GM21723 (cell line): ENCODE results near the gene NOTCH4.
A peak's percentile ranks its signal among the peaks of the same experiment; 100 is the strongest.
"Not testable (repeated sequence)": the region's sequence is repeated elsewhere in the genome, so short reads cannot be mapped to it uniquely, and the experiment has no call there.

Experiments used
- ATAC-seq: cut with Tn5 transposase; IDR thresholded peaks from one replicate; pipeline ENCODE4 v1.9.1; 2021; ENCODE audit warnings: mild to moderate bottlenecking, moderate library complexity; ENCODE audit not compliant: unreplicated experiment

Gene NOTCH4

DNA sequence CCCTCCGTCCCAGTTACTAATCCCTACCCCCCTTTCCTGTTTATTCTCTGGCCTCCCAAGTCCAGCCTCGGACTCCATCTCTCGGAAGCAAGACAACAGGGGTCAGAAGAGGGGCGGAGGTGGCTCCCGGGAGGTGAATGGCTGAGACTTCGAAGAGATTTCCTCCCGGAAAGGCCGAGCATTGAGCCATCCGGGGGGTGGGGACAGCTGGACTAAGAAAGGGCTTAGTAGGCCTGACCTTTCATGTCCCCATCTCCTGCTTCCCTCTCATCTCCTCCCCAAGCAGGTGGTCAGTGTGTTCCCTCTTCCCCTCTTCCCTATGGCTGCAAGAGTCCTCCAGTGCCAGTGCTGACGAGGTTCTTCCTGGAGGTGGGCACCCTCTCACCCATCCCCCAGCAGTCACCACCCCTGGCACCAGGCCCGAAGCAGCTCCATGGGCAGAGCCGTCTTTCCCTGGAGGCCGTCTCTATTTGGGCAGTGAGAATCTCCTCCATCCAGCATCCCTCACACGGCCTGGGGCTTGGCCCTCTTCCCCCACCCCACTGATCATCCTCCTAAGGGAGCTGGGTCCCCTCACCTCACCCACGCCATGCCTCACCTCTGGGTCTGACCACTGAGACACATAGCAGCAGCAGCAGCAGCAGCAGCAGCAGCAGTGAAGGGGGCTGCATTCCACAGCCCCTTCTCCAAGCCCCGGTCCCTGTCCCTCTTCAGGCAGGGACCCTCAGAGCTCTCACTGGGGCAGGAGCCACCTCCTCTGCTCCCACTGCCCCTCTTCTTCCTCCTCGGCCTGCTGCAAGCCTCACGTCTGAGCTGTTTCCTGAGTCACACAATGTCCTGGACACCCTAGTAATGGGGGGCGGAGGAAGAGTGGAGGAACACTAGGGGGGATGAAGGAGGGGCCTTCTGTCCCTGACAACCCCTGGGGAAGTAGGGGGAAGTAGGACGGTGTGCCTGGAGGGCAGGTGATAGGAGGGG lies at the start of gene NOTCH4:
Gene NOTCH4, minus strand, starts transcription at position 810 of the 978 bp plus-strand sequence. Its CDS starts 139 bp downstream, at position 671.
- no peak for ATAC-seq

DNA sequence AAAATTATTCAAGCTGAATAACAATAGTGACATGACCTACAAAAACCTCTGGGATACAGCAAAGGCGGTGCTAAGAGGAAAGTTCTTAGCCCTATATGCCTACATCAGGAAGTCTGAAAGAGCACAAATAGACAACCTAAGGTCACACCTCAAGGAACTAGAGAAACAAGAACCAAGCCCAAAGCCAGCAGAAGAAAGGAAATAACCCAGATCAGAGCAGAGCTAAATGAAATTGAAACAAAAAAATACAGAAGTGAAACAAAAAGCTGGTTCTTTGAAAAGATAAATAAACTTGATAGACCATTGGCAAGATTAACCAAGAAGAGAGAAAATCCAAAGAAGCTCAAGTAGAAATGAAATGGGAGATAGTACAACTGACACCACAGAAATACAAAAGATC lies 47.6 kb upstream of the NOTCH4 start:
- ATAC-seq: no peak

DNA sequence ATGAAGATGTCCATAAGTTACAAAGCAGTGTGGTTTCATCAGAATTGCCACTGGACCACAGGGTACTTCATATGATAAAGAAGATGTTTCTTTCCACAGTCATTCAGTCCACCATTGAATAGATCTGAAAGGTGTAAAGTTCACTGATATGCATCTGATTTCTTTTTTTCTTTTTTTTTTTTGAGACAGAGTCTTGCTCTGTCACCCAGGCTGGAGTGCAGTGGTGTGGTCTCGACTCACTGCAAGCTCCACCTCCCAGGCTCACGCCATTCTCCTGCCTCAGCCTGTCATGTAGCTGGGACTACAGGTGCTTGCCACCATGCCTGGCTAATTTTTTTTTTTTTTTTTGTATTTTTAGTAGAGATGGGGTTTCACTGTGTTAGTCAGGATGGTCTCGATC lies 44.6 kb upstream of the NOTCH4 start:
- ATAC-seq: not testable (repeated sequence)

DNA sequence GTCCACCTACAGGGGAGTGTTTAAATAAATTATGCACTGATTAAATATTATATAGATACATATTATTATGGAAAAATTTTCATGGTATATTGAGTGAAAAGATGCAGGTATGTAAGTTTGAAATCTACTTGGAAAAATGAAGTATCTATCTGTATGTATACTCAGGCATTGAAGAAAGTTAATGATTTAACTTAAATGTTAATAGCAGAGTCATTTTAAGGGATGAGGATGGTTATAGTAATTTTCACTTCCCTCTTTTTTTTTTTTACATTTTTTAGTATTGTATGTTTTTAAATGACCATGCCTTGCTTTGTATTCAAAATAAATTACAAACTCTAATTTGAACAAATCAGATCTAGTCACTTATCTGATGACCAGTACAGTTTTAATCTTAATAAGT lies 43.2 kb upstream of the NOTCH4 start:
- no peak for ATAC-seq

DNA sequence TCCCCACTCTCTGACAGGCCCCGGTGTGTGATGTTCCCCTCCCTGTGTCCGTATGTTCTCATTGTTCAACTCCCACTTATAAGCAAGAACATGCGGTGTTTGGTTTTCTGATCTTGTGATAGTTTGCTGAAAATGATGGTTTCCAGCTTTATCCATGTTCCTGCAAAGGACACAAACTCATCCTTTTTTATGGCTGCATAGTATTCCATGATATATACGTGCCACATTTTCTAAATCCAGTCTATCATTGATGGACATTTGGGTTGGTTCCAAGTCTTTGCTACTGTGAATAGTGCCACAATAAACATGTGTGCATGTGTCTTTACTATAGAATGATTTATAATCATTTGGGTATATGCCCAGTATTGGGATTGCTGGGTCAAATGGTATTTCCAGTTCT lies 33.4 kb upstream of the NOTCH4 start:
- not testable (repeated sequence) for ATAC-seq

DNA sequence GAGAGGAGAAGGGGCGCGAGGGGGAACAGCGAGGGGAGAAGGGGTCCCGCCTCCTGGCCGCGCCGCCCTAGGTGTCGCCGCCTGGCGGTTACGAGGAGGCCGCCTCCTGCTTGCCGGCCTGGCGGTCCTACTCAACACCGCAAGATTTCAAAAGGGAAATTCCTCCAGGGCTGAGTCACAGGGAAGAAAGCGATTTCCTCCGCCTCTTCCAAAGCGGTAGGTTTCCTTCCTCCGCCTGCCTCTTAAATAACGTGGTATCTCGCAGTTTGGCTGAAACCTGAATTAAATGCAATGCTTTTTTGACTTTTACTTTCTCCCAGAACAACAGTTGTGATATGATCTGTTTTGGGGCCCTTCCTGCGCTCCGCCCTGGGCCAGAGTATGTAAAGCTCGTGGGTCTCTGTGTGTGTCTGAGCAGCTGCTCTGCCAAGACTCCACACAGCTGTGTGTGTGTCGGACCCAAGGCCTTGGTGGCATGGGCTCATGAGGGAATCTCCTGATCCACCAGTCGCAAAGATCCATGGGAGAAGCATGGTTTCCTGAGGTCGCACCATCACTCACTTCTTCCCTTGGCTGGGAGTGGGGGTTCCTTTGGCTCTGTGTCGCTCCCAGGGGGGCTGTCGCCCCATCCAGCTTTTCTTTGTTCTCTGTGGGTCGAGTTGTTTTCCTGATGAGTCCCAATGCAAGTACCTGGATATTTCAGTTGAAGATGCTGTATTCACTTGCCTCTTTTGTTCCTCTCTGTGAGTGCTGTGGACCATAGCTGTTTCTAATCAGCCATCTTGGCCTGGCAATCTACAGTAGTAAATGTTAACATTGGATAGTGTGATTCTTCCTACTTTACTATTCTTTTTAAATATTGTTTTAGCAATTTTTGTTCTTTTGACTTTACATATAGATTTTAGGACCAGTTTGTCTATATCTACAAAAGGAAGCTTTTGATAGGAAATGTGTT lies 31.6 kb upstream of the NOTCH4 start:
- peak; percentile 44 for ATAC-seq

DNA sequence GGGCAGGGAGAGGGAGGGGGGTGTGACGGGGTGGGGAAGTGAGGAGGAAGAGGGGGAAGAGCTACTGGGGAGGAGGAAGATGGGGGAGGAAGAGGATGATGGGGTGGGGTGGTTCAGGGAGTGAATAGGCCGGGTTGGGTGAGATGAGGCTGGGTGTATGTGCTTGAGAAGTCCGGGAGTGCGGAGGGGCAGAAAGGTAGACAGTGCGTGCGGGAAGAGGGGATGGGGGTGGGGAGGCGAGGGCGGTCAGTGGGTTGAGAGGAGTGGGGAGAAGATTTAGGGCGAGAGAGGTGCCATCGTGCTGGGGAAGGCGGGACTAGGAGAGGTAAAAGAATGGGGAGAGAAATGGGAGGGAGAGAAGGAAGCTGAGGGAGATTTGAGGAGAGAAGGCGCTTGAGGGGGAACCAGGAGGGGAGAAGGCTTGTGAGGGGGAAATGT lies 30.9 kb upstream of the NOTCH4 start:
- no peak for ATAC-seq

DNA sequence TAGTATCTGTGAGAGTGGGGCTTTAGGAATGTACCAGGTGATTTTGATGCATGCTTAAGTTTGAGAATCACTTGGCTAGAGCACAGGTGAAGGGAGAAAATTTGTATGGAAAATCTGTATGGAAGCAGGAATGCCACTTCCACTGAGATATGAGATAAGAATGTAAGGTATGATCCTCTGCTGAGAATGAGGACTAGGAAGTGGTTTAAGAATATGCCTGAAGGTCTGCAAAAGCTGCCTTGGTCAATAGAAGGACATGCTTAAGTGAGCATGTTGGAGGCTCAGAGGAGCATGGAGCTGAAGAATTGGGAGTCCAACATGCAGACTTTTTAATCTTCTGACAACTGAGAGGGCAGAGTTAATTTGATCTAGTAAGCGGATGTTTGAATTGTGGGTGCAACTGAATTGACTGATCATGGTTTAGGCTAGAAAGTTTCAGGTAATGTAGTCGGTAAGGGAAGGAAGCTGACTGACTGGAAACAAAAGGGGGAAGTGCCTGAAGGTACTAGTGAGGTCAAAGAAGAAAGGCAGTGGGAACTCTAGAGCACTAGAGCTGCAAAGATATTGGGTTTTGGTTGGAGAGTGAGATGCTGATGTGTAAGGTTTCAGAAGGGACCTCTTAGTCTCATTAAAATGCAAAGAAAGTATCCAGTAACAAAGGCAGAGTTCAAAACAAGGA lies 28.6 kb upstream of the NOTCH4 start:
- ATAC-seq: no peak

DNA sequence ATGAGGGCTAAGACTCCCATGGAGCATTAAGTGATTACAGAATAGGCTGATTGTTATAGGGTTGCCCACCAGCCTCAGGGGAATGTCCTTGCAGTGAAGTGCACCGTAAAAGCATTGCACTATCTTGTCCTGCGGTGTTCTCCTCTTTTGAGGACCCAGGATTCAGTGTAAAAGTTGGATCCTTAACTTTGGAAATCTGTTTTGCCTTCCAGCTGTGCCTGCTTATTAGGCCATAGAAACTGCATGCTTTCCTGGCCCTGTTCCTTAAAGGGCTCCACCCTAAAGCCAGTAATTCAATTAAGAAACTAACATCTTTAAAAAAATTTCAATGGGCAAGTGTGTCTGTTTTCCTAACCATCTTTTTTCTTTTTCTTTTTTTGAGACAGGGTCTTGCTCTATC lies 25.4 kb upstream of the NOTCH4 start:
- no peak for ATAC-seq

DNA sequence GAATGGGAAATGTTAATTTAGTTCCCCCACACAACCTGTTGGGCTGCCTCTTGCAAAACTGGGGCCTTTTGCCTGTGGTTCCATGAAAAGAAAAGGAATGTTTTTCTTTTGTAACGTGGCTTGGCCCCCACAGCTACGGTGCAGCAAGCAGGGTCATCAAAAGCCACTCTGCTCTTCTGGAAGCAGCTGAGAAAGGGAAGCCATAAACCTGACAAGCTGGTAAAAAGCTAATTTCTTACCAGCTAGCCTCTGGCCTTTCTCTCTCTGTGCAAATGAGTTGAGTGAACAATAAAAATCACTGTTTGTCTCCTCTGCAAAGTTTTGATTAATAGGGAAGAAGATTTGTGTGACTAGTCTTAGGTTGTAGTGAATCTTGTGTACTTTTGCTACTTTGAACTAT lies 23.5 kb upstream of the NOTCH4 start:
- ATAC-seq: no peak

DNA sequence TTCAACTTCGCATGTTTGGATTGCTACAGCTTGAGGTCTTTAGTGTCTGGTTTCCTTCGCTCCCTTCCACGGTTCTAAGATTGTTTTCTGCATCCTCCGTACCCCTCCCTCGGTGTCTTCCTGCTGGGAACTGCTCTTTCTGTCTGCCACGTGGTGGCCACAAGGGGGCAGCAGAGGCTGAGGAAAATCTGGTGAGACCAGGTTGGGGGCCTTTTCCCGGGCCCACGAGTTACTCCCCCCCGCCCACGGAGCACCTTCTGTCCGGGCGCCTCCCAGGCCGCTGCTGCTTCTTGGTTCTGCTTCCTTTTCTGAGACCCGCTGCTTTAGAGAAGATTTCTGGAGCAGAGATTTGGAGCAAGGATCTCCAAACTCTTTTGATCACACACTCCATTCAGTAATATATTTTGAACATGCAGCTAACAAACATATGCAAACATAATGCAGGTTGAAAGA lies 21.1 kb upstream of the NOTCH4 start:
- no peak for ATAC-seq

DNA sequence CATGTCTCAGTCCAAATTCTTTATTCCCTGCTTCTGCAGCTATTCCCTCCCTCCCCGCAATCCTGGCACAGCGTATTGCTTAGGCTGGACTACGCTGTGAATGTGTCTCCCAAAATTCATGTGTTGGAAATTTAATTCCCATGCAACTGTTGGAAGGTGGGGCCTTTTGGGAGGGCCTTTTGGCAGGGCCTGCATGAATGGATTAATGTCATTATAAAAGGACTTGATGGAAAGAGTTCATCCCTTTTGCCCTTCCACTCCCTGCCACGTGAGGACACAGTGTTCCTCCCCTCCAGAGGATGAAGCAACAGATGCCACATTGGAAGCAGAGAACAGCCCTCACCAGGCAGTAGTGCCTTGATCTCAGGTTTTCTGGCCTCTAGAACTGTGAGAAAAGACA lies 20.4 kb upstream of the NOTCH4 start:
- ATAC-seq: no peak

DNA sequence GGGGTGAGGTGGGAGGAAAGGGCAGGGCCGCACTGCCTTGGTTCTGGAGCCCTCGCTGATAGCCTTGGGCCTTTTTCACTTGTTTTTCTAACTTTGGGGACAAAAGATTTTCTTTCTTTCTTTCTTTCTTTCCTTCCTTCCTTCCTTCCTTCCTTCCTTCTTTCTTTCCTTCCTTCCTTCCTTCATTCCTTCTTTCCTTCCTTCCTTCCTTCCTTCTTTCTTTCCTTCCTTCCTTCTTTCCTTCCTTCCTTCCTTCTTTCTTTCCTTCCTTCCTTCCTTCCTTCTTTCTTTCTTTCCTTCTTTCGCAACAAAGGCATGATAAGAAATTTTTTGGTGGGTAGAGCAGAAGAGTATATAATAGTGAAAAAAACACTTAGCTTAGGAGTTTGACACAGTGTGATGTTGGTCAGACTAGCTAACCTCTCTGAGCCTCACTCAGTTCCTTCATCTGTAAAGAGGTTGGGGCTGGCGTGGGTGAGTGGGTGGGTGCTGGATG lies 18.5 kb upstream of the NOTCH4 start:
- not testable (repeated sequence) for ATAC-seq

DNA sequence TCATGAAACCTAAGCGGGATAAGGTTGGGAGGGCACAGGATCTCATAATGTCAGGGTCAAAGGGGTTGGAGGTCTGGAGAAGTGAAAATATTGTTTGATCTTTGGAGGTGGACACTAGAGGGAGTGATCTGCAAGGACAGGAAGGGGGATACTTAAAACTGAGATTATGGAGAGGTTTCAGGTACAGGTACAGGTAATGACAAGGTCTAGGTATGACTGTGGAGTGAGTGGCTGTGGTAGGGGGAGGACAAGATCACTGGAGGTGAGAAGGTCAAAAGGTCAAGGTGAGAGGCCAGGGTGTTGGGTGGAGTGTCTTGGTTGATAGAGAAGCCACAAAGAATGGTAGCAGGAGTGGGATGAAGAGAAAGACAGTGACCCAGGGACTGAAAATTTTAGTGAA lies 16.8 kb upstream of the NOTCH4 start:
- ATAC-seq: no peak

DNA sequence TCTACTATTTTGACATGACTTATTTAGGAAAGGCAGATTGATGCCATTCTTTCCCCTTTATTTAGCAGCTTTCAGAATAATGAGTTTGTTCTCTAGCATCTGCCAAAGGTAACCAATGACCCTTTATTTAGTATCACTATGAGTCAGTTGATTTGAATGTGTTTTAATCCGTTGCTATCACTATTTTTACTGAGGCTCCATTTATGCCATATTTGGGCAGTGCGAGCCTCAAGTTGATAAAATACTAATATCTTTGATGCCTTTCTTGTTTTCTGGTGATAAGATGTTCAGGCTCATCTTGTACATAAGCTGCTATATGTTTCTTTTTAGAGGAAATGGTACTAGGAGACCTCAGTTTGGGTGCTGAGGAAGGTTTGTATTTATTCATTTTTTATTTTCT lies 15.6 kb upstream of the NOTCH4 start:
- no peak for ATAC-seq

DNA sequence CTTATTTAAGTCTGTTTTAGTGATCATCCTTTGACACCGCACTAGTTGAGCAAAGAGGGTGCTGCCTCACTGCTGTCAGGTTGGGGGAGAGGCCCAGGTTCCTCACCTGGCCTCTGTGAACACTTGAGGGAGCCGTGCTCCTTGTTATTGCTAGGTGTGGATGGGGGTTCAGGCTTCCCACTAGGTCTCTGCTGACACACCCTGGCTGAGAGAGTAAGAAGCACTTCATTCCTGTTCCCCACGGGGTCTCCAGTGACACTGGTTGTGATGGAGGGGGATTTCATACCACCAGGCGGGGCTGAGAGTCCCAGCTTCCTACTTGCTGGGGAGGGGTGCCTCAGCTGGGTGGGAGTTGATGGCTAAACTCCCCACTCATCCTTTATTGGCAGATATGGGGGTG lies 11.1 kb upstream of the NOTCH4 start:
- ATAC-seq: no peak

DNA sequence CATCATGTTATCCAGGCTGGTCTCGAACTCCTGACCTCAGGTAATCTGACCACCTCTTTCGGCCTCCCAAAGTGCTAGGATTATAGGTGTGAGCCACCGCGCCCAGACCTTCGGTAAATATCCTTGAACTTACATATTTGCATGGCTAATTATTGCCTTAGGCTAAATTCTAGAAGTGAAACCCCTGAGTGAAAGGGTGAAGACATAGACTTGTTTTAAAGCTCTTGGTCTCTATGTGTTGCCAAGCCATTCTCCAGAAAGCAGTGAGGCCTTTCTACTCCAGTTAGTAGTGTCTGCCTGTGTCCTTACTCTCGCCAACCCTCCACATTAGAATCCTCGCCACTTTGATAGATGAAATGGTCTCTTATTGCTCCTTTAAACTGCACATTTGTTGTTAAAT lies 2.6 kb upstream of the NOTCH4 start:
- no peak for ATAC-seq

DNA sequence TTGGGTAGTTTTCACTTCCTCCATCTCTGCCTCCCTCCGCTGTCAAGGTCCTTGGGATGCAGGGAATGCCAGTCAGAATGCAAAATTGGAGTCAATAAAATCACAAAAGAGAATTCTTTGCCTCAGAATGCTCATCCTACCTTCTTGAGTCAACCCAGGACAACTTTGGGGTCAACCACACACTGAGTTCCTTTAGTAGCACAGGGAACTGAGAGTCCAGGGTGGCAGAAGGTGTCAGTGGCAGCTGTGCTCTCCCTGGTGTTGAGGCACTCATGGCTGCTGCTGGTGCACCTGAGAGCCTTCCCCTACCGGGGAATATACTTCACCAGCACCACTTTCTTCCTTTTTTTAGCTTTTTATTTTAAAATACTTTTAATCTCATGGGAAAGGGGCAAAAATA lies 829 bp upstream of the NOTCH4 start:
- no peak for ATAC-seq

DNA sequence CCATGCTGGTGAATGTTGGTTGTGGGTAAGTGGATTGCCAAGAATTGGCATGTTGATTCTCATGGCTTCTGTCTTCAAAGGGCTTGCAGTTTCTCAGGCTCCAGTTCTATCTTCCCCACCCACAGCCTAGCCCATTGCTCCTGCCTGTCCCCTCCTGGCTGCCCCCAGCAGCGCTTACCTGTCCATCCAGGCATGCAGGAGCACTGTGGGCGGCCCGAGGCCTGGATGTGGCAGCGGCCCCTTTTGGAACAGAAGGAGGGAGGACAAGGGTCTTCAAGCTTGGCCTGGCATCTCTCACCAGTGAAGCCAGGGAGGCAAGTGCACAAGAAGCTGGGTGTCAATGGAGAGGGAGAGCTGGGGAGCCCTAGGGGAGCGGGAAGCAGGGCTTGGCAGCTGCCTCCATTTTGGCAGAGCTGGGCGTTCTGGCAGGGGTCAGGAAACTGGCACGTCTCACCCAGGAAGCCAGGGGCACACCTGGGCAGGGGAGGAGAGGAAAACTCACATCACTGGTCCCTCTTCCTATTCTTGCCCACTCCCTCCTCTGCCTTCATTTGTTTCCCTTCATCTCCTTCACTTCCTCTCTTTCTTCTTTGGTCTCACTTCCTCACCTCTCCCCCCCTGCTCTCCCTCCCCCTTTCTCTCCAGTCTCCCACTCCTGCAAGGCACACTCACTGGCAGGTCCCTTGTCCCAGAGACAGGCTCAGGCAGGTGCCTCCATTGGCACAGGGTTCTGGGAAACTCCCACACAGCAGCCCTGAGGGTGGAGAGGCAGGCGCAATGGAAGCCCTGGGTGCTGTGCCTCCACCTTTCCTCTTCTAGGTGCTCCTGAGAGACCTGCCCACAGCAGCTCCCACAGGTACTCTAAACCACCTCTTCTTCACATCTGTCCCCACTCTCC lies 1.3 kb downstream of the NOTCH4 start:
- no peak for ATAC-seq

DNA sequence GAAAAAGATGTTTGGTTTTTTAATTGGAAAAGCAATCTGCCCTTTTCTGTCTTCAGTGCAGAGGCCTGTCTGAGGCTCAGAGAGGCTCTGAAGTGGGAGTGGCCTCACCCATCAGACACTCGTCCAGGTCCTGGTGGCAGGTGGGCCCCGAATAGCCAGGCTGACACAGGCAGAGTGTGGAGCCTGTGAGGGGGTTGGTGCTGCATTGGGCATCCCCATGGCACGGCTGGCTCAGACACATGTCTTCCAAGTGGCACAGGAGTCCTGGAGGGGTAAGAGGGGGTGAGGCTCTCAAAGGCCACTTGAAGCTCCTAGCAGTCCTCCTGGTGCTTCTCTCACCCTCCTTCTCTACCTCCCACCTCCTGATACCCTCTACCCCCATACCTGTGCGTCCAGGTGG lies 3.8 kb downstream of the NOTCH4 start:
- no peak for ATAC-seq
